HepG2 (cell line): ENCODE measurements around the gene PXT1. TPM values are rescaled to one million over a fixed set of nuclear protein-coding genes. Genes with fewer than 3 reads are reported as not detected.
A peak's percentile ranks its signal among the peaks of the same experiment; 100 is the strongest.

Source experiments
- ATAC-seq: fragments of 200-7000 bp; cut with Tn5 transposase; 3 replicates; pipeline ENCODE4 v1.9.1; 2020; ENCODE audit warnings: mild to moderate bottlenecking, moderate library complexity
- BruUV-seq: library from RNA; stranded (reverse); fragments of 400-500 nt; replicated peaks from 2 replicates; lab custom pipeline; 2021; lab: Mats Ljungman, UMichigan
- CTCF ChIA-PET: fragments of 300-600 bp; formaldehyde crosslinking; extraction: SDS; loops from one replicate; lab custom pipeline; 2021; ENCODE audit warnings: low total read pairs, inconsistent platforms, low intra/inter-chr PET ratio; lab: Yijun Ruan, JAX
- POLR2A ChIA-PET: fragments of 350-600 bp; sonication (Branson Sonifier 250); formaldehyde crosslinking; loops from one replicate; lab custom pipeline; 2020; ENCODE audit warnings: antibody characterized with exemption, inconsistent platforms; lab: Yijun Ruan, JAX
- DNase-seq: peaks from one replicate; pipeline ENCODE4 v3.0.0-alpha.2; 2015; ENCODE audit warnings: low spot score
- FAIRE-seq: peaks from 3 replicates; lab custom pipeline; 2011; peaks lifted over from hg19 to GRCh38; lab: Jason Lieb, UNC
- H2AFZ ChIP-seq: one replicate; pipeline ENCODE4 v1.6.1; 2011; ENCODE audit warnings: low read length, inconsistent platforms
- H3K27ac ChIP-seq: fragments of 300-600 bp; 3 replicates; pipeline ENCODE4 v1.8.0; 2011; ENCODE audit warnings: mixed run types, mild to moderate bottlenecking, mixed read lengths, low read length, inconsistent platforms; ENCODE audit not compliant: insufficient read depth; ENCODE audit errors: extremely low read length
- H3K27me3 ChIP-seq, 2 experiments: fragments of 200-600 bp in 1 of 2; 2 replicates in 1 of 2; 3 replicates in 1 of 2; pipeline versions ENCODE4 v1.6.0 to v1.8.0; 2011; ENCODE audit warnings: low read length in 2 of 2, mild to moderate bottlenecking in 2 of 2, moderate library complexity in 2 of 2, inconsistent platforms in 1 of 2; ENCODE audit not compliant: insufficient read depth in 2 of 2, control insufficient read depth in 1 of 2
- H3K36me3 ChIP-seq, 2 experiments: fragments of 200-600 bp in 1 of 2; replicated peaks in 1 of 2; 2 replicates in 1 of 2; 3 replicates in 1 of 2; pipeline versions ENCODE4 v1.5.1 to v1.8.0; 2011; ENCODE audit warnings: low read length in 2 of 2, inconsistent platforms in 1 of 2; ENCODE audit not compliant: insufficient read depth in 2 of 2, control insufficient read depth in 1 of 2
- H3K4me1 ChIP-seq: 2 replicates; pipeline ENCODE4 v1.5.1; 2012; ENCODE audit warnings: low read length, inconsistent platforms; ENCODE audit not compliant: insufficient read depth
- H3K4me2 ChIP-seq: 2 replicates; pipeline ENCODE4 v1.6.0; 2011; ENCODE audit warnings: low read depth, low read length, inconsistent platforms
- H3K4me3 ChIP-seq, 3 experiments: fragments of 200-600 bp in 1 of 3; sonication (generic), shearing (Covaris generic) in 1 of 3; replicated peaks in 1 of 3; 2 replicates each; pipeline ENCODE4 v1.5.1; 2011 to 2016; ENCODE audit warnings: low read length in 3 of 3, inconsistent platforms in 2 of 3, low read depth in 2 of 3, mild to moderate bottlenecking in 2 of 3, control low read depth in 1 of 3, mixed read lengths in 1 of 3; ENCODE audit not compliant: insufficient read depth in 1 of 3
- H3K79me2 ChIP-seq: one replicate; pipeline ENCODE4 v1.6.1; 2011; ENCODE audit warnings: low read length, inconsistent platforms; ENCODE audit not compliant: insufficient read depth
- H3K9ac ChIP-seq: 2 replicates; pipeline ENCODE4 v1.6.0; 2011; ENCODE audit warnings: mild to moderate bottlenecking, low read depth, low read length, inconsistent platforms; ENCODE audit not compliant: insufficient read depth
- H3K9me3 ChIP-seq: 2 replicates; pipeline ENCODE4 v1.5.1; 2012; ENCODE audit warnings: mild to moderate bottlenecking, low read length
- H4K20me1 ChIP-seq: 2 replicates; pipeline ENCODE4 v1.6.0; 2011; ENCODE audit warnings: inconsistent platforms, mild to moderate bottlenecking, low read length, moderate library complexity; ENCODE audit not compliant: insufficient read depth
- DR1 ChIP-seq: sonication (generic); formaldehyde crosslinking; IDR thresholded peaks from 2 replicates; pipeline ENCODE4 v1.8.0; 2021; ENCODE audit warnings: mild to moderate bottlenecking, missing genetic modification reagents, inconsistent platforms
- ESRRA ChIP-seq: sonication (generic); formaldehyde crosslinking; IDR thresholded peaks from 2 replicates; pipeline ENCODE4 v1.5.1; 2020; ENCODE audit warnings: mild to moderate bottlenecking, low read depth, missing genetic modification reagents
- NR2F6 ChIP-seq, 2 experiments: IDR thresholded peaks; 2 replicates each; pipeline ENCODE4 v1.6.1; 2016; ENCODE audit warnings: antibody characterized with exemption in 1 of 2, mild to moderate bottlenecking in 1 of 2
- RFX3 ChIP-seq: IDR thresholded peaks from 2 replicates; pipeline ENCODE4 v1.6.1; 2016; ENCODE audit warnings: missing biosample characterization, missing genetic modification reagents
- SIX4 ChIP-seq: sonication (generic); formaldehyde crosslinking; IDR thresholded peaks from 2 replicates; pipeline ENCODE4 v1.4.0; 2020; ENCODE audit warnings: missing genetic modification reagents
- TGIF2 ChIP-seq: IDR thresholded peaks from 2 replicates; pipeline ENCODE4 v1.6.1; 2016; ENCODE audit warnings: control low read depth, missing compliant biosample characterization
- ZNF256 ChIP-seq: sonication (generic); formaldehyde crosslinking; conservative IDR thresholded peaks from 2 replicates; pipeline ENCODE4 v1.4.0; 2020; ENCODE audit warnings: missing genetic modification reagents
- ZNF7 ChIP-seq: IDR thresholded peaks from 2 replicates; pipeline ENCODE4 v1.6.1; 2016; ENCODE audit warnings: missing biosample characterization, missing genetic modification reagents
- ZNF83 ChIP-seq: sonication (generic); formaldehyde crosslinking; IDR thresholded peaks from 2 replicates; pipeline ENCODE4 v1.4.0; 2020; ENCODE audit warnings: missing genetic modification reagents, mild to moderate bottlenecking, borderline replicate concordance
- WGBS: methylation state at CpG from one replicate; pipeline ENCODE4 v1.1.6; 2017; ENCODE audit warnings: low lambda C conversion rate; 5-methylcytosine and 5-hydroxymethylcytosine counted together
- in situ Hi-C: cut with HindIII; loops from 2 replicates; pipeline ENCODE4 v1.10.0; 2017; ENCODE audit warnings: low pct_unique_long_range_greater_than_20kb; ENCODE audit not compliant: extremely low pct_ligation_motif_present
- intact Hi-C: fragments of 100-400 bp; cut with micrococcal nuclease; formaldehyde crosslinking; loops from one replicate; pipeline ENCODE4 v1.10.0; 2022; ENCODE audit not compliant: unreplicated experiment
- polyA plus RNA-seq, 8 experiments: library from polyadenylated mRNA; depleted of rRNA in 3 of 8; stranded (reverse) in 7 of 8; unstranded in 1 of 8; fragments of >200 nt; fragmentation: Illumina TruSeq in 4 of 8; extraction: Trizol in 4 of 8; gene quantifications; 2 replicates each; pipeline versions ENCODE4 v1.2.1 to v1.2.3, GENCODE V29; 2011 to 2016; ENCODE audit warnings: low read depth in 4 of 8, missing spikeins in 1 of 8, mixed read lengths in 1 of 8; ENCODE audit not compliant: insufficient read depth in 1 of 8
- total RNA-seq, 5 experiments: library from RNA; depleted of rRNA; stranded (reverse); fragments of >200 nt; fragmentation: Illumina TruSeq; extraction: Trizol; gene quantifications; 2 replicates each; pipeline ENCODE4 v1.2.3, GENCODE V29; 2016; ENCODE audit warnings: low read depth in 1 of 5
- TF ChIP-seq, protein P1 (sequence below): sonication (generic); formaldehyde crosslinking; IDR thresholded peaks from 2 replicates; pipeline ENCODE4 v1.4.0; 2020; ENCODE audit warnings: missing genetic modification reagents
- TF ChIP-seq, protein P2 (sequence below): sonication (generic); formaldehyde crosslinking; IDR thresholded peaks from 2 replicates; pipeline ENCODE4 v1.5.0; 2020; ENCODE audit warnings: mild to moderate bottlenecking, missing genetic modification reagents
- TF ChIP-seq, protein P3 (sequence below): sonication (generic); formaldehyde crosslinking; IDR thresholded peaks from 2 replicates; pipeline ENCODE4 v1.4.0; 2020; ENCODE audit warnings: missing genetic modification reagents
- TF ChIP-seq, protein P4 (sequence below): sonication (generic); formaldehyde crosslinking; IDR thresholded peaks from 2 replicates; pipeline ENCODE4 v1.4.0; 2020; ENCODE audit warnings: mild to moderate bottlenecking, missing genetic modification reagents

PXT1 gene
- total and polyA plus RNA-seq, 2 of the 13 experiments (the other 11 are each of a cell fraction or from before 2014, with no cell fraction given), result 0.04 TPM; not detected in 1

DNA sequence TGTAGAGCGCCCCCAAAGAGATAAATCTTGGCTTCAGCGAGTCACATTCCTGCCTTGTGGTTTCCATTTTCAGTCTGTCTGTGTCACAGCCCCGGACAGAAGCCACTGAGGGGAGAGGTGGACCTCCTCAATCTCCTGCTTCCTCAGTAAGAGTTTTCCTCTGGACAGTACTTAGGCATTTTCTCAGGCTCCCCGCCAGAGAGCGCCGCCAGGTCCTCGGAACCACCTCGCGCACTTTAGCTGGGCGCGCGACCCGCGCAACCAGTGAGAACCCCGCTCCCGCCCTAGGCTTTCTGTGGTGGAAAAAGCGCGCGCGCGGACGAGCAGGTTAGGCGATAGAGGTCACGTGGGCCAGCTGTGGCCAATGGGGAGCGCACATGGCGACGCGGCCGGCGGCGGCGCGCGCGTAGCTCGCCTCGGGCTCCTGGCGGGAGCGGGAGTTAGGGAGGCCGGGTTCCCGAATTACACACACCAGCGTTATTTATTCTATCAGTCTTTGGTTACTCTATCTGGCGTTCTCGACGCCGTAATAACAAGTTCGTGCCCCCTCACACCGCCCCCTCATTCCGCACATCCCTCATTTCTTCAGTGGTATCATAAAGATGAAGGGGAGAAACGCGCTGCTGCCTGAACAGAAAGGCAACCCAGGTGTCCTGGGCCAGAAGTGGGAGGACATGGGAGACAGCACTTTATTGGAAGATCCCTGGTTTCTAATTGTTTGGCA is 19.4 kb downstream of the PXT1 start:
- Histone ChIP-seq H3K4me2 (peak overlapping the region; percentile 97), H3K27ac (peak overlapping the region; percentile 62), H2AFZ (peak overlapping the region; percentile 95), H3K4me1 (peaks cover 41% of the 10 kb centered on the region), H3K79me2 (no peaks in the 10 kb centered on the region), H3K27me3 (peaks cover 0 to 4% of the 10 kb centered on the region in 2 experiments; a peak in 1 of 5 replicates), H3K9ac (peak overlapping the region; percentile 54), H3K36me3 (no peaks in the 10 kb centered on the region), H3K4me3 (peak overlapping the region; percentile 64 to 72 (median 71)), H3K9me3 (no peaks in the 10 kb centered on the region), H4K20me1 (no peaks in the 10 kb centered on the region)
- DNase-seq, result peak; percentile 98
- in situ Hi-C loops (no loop called here), intact Hi-C loops (loop anchor here (1.0 to 5.0 kb wide), 4 partner anchors 21 to 336 kb away; partner anchors contain the start of genes SRSF3 and STK38)
- CTCF ChIA-PET, result interaction anchor here (0.9 to 1.8 kb wide), 4 partner anchors 20 to 301 kb away, joined by 3 to 13 read pairs (median 4); partner anchors contain the start of genes KCTD20 and PXT1
- WGBS, result under 1% methylated on average over 45 of the region's 51 CpGs
- ATAC-seq, result peak; percentile 94
- POLR2A ChIA-PET, result interaction anchor here (0.6 to 2.8 kb wide), 17 partner anchors 12 to 292 kb away, joined by 3 to 23 read pairs (median 6); partner anchors contain the start of genes MAPK13 and SRSF3
- FAIRE-seq, result peak; percentile 85
- BruUV-seq, result no TSS peak
- TF ChIP-seq SIX4 (no peak), NR2F6 (IDR thresholded peaks at IDR 0.05) (no peak), NR2F6 (CRISPR knock-in tag; IDR thresholded peaks at IDR 0.05) (peak; percentile 50; the same call in 1 of the 2 replicates), DR1 (CRISPR knock-in tag) (peak; percentile 55; the same call in 1 of the 2 replicates), ZNF7 (CRISPR knock-in tag) (no peak), ZNF256 (CRISPR knock-in tag) (no peak), ESRRA (CRISPR knock-in tag) (0 out of 2 replicates have a peak, but pooled peaks have one; percentile 46), TGIF2 (CRISPR knock-in tag) (no peak), ZNF83 (CRISPR knock-in tag) (0 out of 2 replicates have a peak, but pooled peaks have one; percentile 23), RFX3 (CRISPR knock-in tag) (no peak)
- TF ChIP-seq, protein P1, sequence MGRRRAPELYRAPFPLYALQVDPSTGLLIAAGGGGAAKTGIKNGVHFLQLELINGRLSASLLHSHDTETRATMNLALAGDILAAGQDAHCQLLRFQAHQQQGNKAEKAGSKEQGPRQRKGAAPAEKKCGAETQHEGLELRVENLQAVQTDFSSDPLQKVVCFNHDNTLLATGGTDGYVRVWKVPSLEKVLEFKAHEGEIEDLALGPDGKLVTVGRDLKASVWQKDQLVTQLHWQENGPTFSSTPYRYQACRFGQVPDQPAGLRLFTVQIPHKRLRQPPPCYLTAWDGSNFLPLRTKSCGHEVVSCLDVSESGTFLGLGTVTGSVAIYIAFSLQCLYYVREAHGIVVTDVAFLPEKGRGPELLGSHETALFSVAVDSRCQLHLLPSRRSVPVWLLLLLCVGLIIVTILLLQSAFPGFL (CRISPR knock-in tag), result no peak
- TF ChIP-seq, protein P2, sequence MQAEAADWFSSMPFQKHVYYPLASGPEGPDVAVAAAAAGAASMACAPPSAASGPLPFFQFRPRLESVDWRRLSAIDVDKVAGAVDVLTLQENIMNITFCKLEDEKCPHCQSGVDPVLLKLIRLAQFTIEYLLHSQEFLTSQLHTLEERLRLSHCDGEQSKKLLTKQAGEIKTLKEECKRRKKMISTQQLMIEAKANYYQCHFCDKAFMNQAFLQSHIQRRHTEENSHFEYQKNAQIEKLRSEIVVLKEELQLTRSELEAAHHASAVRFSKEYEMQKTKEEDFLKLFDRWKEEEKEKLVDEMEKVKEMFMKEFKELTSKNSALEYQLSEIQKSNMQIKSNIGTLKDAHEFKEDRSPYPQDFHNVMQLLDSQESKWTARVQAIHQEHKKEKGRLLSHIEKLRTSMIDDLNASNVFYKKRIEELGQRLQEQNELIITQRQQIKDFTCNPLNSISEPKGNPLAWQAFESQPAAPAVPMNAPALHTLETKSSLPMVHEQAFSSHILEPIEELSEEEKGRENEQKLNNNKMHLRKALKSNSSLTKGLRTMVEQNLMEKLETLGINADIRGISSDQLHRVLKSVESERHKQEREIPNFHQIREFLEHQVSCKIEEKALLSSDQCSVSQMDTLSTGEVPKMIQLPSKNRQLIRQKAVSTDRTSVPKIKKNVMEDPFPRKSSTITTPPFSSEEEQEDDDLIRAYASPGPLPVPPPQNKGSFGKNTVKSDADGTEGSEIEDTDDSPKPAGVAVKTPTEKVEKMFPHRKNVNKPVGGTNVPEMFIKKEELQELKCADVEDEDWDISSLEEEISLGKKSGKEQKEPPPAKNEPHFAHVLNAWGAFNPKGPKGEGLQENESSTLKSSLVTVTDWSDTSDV (CRISPR knock-in tag), result no peak; the same call in 1 of the 2 replicates
- TF ChIP-seq, protein P3, sequence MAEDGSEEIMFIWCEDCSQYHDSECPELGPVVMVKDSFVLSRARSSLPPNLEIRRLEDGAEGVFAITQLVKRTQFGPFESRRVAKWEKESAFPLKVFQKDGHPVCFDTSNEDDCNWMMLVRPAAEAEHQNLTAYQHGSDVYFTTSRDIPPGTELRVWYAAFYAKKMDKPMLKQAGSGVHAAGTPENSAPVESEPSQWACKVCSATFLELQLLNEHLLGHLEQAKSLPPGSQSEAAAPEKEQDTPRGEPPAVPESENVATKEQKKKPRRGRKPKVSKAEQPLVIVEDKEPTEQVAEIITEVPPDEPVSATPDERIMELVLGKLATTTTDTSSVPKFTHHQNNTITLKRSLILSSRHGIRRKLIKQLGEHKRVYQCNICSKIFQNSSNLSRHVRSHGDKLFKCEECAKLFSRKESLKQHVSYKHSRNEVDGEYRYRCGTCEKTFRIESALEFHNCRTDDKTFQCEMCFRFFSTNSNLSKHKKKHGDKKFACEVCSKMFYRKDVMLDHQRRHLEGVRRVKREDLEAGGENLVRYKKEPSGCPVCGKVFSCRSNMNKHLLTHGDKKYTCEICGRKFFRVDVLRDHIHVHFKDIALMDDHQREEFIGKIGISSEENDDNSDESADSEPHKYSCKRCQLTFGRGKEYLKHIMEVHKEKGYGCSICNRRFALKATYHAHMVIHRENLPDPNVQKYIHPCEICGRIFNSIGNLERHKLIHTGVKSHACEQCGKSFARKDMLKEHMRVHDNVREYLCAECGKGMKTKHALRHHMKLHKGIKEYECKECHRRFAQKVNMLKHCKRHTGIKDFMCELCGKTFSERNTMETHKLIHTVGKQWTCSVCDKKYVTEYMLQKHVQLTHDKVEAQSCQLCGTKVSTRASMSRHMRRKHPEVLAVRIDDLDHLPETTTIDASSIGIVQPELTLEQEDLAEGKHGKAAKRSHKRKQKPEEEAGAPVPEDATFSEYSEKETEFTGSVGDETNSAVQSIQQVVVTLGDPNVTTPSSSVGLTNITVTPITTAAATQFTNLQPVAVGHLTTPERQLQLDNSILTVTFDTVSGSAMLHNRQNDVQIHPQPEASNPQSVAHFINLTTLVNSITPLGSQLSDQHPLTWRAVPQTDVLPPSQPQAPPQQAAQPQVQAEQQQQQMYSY, result no peak
- TF ChIP-seq, protein P4, sequence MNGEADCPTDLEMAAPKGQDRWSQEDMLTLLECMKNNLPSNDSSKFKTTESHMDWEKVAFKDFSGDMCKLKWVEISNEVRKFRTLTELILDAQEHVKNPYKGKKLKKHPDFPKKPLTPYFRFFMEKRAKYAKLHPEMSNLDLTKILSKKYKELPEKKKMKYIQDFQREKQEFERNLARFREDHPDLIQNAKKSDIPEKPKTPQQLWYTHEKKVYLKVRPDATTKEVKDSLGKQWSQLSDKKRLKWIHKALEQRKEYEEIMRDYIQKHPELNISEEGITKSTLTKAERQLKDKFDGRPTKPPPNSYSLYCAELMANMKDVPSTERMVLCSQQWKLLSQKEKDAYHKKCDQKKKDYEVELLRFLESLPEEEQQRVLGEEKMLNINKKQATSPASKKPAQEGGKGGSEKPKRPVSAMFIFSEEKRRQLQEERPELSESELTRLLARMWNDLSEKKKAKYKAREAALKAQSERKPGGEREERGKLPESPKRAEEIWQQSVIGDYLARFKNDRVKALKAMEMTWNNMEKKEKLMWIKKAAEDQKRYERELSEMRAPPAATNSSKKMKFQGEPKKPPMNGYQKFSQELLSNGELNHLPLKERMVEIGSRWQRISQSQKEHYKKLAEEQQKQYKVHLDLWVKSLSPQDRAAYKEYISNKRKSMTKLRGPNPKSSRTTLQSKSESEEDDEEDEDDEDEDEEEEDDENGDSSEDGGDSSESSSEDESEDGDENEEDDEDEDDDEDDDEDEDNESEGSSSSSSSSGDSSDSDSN (CRISPR knock-in tag), result peak; percentile 71
